Gastroesophageal sphincter (tissue), 4 donors: ENCODE measurements around the gene SCAMP5. TPM values are rescaled to one million over a fixed set of nuclear protein-coding genes. Genes with fewer than 3 reads are reported as not detected.

Source experiments
- ATAC-seq: fragments of 150-250 bp; one replicate; pipeline ENCODE4 v1.9.1; 2016; ENCODE audit warnings: mild to moderate bottlenecking, moderate library complexity
- H3K27ac ChIP-seq, 4 donors: fragments of 200-600 bp; sonication (generic) in 3 of 4; 1 replicate in 3 of 4; 2 replicates in 1 of 4; pipeline ENCODE4 v1.5.1; 2016 to 2019
- H3K27me3 ChIP-seq: fragments of 200-600 bp; sonication (generic); one replicate; pipeline ENCODE4 v1.5.1; 2019
- H3K36me3 ChIP-seq, 2 donors: fragments of 200-600 bp; sonication (generic); one replicate each; pipeline ENCODE4 v1.5.1; 2019; ENCODE audit warnings: control low read depth in 1 of 2
- H3K4me1 ChIP-seq, 3 donors: fragments of 200-600 bp; sonication (generic); 1 replicate in 2 of 3; 2 replicates in 1 of 3; pipeline ENCODE4 v1.5.1; 2016 to 2019; ENCODE audit warnings: control low read depth in 2 of 3
- H3K4me3 ChIP-seq, 2 donors: fragments of 200-600 bp; sonication (generic); one replicate each; pipeline ENCODE4 v1.5.1; 2019; ENCODE audit warnings: mild to moderate bottlenecking in 1 of 2, moderate library complexity in 1 of 2
- H3K9me3 ChIP-seq, 3 donors: fragments of 200-600 bp; sonication (generic); one replicate each; pipeline ENCODE4 v1.5.1; 2017 to 2019; ENCODE audit warnings: control low read depth in 2 of 3
- CTCF ChIP-seq, 4 experiments: fragments of 200-600 bp in 2 of 4; fragments of 450-650 bp in 2 of 4; sonication (generic) in 1 of 4; IDR thresholded peaks; one replicate each; pipeline ENCODE4 v1.5.1; 2017 to 2019; ENCODE audit warnings: antibody characterized with exemption in 4 of 4, mild to moderate bottlenecking in 2 of 4, moderate library complexity in 2 of 4
- EP300 ChIP-seq: sonication (generic); formaldehyde crosslinking; IDR thresholded peaks from one replicate; pipeline ENCODE4 v1.6.1; 2017; ENCODE audit warnings: antibody characterized with exemption, mild to moderate bottlenecking
- POLR2A ChIP-seq, 2 donors: fragments of 450-650 bp; IDR thresholded peaks; one replicate each; pipeline ENCODE4 v1.6.1; 2017; ENCODE audit warnings: antibody characterized with exemption in 2 of 2, mild to moderate bottlenecking in 2 of 2, moderate library complexity in 1 of 2
- POLR2AphosphoS5 ChIP-seq: sonication (generic); formaldehyde crosslinking; IDR thresholded peaks from one replicate; pipeline ENCODE4 v1.6.1; 2017; ENCODE audit warnings: antibody characterized with exemption
- WGBS, 2 donors: methylation state at CpG; one replicate each; pipeline ENCODE4 v1.1.5; 2018; ENCODE audit warnings: low coverage in 1 of 2; 5-methylcytosine and 5-hydroxymethylcytosine counted together
- total RNA-seq, 4 donors: library from RNA; depleted of rRNA; stranded (reverse); fragments of >200 nt; gene quantifications; one replicate each; pipeline ENCODE4 v1.1.0, GENCODE V29; 2016

Gene SCAMP5
- total RNA-seq, 4 donors from 2014 or later, result 2.2 to 10.1 (median 5.6) TPM

GRCh38 chr15:75016431-75016830 lies 21.1 kb downstream of the SCAMP5 start:
- H3K27ac ChIP-seq, result no peak overlapping the region
- H3K4me3 ChIP-seq, result no peak overlapping the region
- no peak for ATAC-seq
- TF ChIP-seq CTCF (IDR thresholded peaks at IDR 0.05) (no peak), POLR2AphosphoS5 (no peak), EP300 (no peak), POLR2A (IDR thresholded peaks at IDR 0.05) (no peak)
- no peaks in the 10 kb centered on the region for H3K9me3 ChIP-seq
- no peaks in the 10 kb centered on the region for H3K27me3 ChIP-seq
- no peaks in the 10 kb centered on the region for H3K4me1 ChIP-seq
- H3K36me3 ChIP-seq, result no peaks in the 10 kb centered on the region
- WGBS, 2 donors, result 95 to 100% methylated on average over 2 to 6 of the region's 15 CpGs

- ATAC-seq, result no peak
- Histone ChIP-seq H3K4me3 (no peak overlapping the region), H3K36me3 (no peaks in the 10 kb centered on the region), H3K27me3 (no peaks in the 10 kb centered on the region), H3K4me1 (peaks cover 0 to 11% (median 9%) of the 10 kb centered on the region in 3 donors), H3K27ac (no peak overlapping the region), H3K9me3 (no peaks in the 10 kb centered on the region)
- no CpG with 5 or more reads among the region's 3 CpGs for WGBS, 2 donors
- TF ChIP-seq EP300 (no peak), POLR2AphosphoS5 (no peak), POLR2A (IDR thresholded peaks at IDR 0.05) (no peak), CTCF (IDR thresholded peaks at IDR 0.05) (no peak)
Measured at GRCh38 chr15:75019916-75020315, 24.6 kb downstream of the SCAMP5 start.

- Histone ChIP-seq H3K4me1 (peaks cover 0 to 22% (median 10%) of the 10 kb centered on the region in 3 donors), H3K36me3 (peaks cover 0 to 6% of the 10 kb centered on the region in 2 donors), H3K9me3 (no peaks in the 10 kb centered on the region), H3K4me3 (no peak overlapping the region), H3K27ac (no peak overlapping the region), H3K27me3 (no peaks in the 10 kb centered on the region)
- WGBS, 2 donors, result no CpG with 5 or more reads among the region's 8 CpGs
- TF ChIP-seq POLR2AphosphoS5 (no peak), CTCF (IDR thresholded peaks at IDR 0.05) (no peak), POLR2A (IDR thresholded peaks at IDR 0.05) (no peak), EP300 (no peak)
- ATAC-seq, result no peak
Measured at GRCh38 chr15:75021341-75021740, 26.0 kb downstream of the SCAMP5 start.

- WGBS, 2 donors, result 88 to 100% methylated on average over 1 of the region's 2 CpGs
Measured at GRCh38 chr15:75022783-75023180, 27.4 kb downstream of the SCAMP5 start.

More at GRCh38 chr15:75022783-75023180, 27.4 kb downstream of the SCAMP5 start:
- H3K4me1 ChIP-seq, result peaks cover 0 to 25% (median 10%) of the 10 kb centered on the region in 3 donors
- TF ChIP-seq CTCF (IDR thresholded peaks at IDR 0.05), result no peak
- TF ChIP-seq POLR2A (IDR thresholded peaks at IDR 0.05), result no peak
- TF ChIP-seq POLR2AphosphoS5, result no peak
- TF ChIP-seq EP300, result no peak
- H3K36me3 ChIP-seq, result peaks cover 0 to 11% of the 10 kb centered on the region in 2 donors
- H3K4me3 ChIP-seq, result no peak overlapping the region
- H3K27me3 ChIP-seq, result no peaks in the 10 kb centered on the region
- no peak overlapping the region for H3K27ac ChIP-seq
- no peaks in the 10 kb centered on the region for H3K9me3 ChIP-seq
- no peak for ATAC-seq
